Measurements from ENCODE around the gene HECTD4. TPM values are rescaled to one million over a fixed set of nuclear protein-coding genes. Genes with fewer than 3 reads are reported as not detected.
"Not testable (repeated sequence)": the region's sequence is repeated elsewhere in the genome, so short reads cannot be mapped to it uniquely, and the experiment has no call there.

Gene HECTD4
- total RNA-seq, 1 experiment from 2014 or later = 37.4 TPM

DNA sequence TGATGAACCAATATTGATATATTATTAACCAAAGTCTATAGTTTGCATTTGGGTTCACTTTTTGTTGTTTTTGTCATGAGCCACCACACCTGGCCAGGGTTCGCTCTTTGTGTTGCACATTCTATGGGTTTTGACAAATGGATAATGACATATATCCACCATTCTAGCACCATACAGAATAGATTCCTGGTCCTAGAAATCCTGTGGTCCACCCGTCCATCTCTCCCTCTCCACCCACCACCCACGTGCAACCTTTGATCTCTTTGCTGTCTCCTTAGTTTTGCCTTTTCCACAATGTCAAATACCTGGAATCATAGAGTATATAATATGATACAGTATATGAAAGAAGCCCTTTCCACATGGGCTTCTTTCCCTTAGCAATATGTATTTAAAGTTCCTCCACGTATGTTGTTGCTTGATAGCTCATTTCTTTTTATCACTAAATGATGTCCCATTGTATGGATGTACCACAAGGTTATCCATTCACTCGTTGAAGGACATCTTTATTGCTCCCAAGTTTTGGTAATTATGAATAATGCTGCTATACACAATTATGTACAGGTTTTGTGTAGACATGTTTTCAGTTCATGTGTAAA, 19.8 kb upstream of the HECTD4 start:
- intact Hi-C loops (cut with micrococcal nuclease; ENCODE audit: unreplicated experiment) = no loop called here
- peaks cover 8% of the 10 kb centered on the region for H3K79me2 ChIP-seq (ENCODE audit: low read depth)
- no peaks in the 10 kb centered on the region for H3K9me2 ChIP-seq (ENCODE audit: insufficient read depth)
- peaks cover 2% of the 10 kb centered on the region for H3K4me1 ChIP-seq (replicated peaks; ENCODE audit: insufficient read depth)
- CTCF ChIA-PET = no interaction called here
- no peak overlapping the region for H3K4me3 ChIP-seq
- H3K27ac ChIP-seq = no peak overlapping the region
- no peaks in the 10 kb centered on the region for H3K27me3 ChIP-seq (ENCODE audit: insufficient read depth, low read depth)
- H2AFZ ChIP-seq = no peak overlapping the region
- POLR2A ChIA-PET (ENCODE audit: unreplicated experiment) = no interaction called here
- peaks cover 29% of the 10 kb centered on the region for H4K20me1 ChIP-seq (ENCODE audit: insufficient read depth)
- H3K36me3 ChIP-seq (ENCODE audit: low read depth) = peaks cover 30% of the 10 kb centered on the region
- no peak for DNase-seq
- peaks cover 51% of the 10 kb centered on the region for H3F3A ChIP-seq (ENCODE audit: insufficient read depth, low read depth)
- no peaks in the 10 kb centered on the region for H3K9me3 ChIP-seq (ENCODE audit: insufficient read depth, low read depth)
- no TSS peak for BruUV-seq (replicated peaks)
- TF ChIP-seq, protein P1, sequence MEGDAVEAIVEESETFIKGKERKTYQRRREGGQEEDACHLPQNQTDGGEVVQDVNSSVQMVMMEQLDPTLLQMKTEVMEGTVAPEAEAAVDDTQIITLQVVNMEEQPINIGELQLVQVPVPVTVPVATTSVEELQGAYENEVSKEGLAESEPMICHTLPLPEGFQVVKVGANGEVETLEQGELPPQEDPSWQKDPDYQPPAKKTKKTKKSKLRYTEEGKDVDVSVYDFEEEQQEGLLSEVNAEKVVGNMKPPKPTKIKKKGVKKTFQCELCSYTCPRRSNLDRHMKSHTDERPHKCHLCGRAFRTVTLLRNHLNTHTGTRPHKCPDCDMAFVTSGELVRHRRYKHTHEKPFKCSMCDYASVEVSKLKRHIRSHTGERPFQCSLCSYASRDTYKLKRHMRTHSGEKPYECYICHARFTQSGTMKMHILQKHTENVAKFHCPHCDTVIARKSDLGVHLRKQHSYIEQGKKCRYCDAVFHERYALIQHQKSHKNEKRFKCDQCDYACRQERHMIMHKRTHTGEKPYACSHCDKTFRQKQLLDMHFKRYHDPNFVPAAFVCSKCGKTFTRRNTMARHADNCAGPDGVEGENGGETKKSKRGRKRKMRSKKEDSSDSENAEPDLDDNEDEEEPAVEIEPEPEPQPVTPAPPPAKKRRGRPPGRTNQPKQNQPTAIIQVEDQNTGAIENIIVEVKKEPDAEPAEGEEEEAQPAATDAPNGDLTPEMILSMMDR (conservative IDR thresholded peaks at IDR 0.05) = no peak
- TF ChIP-seq EZH2 (IDR thresholded peaks at IDR 0.05; ENCODE audit: low read depth) = no peak
- H3K4me2 ChIP-seq = no peak overlapping the region

DNA sequence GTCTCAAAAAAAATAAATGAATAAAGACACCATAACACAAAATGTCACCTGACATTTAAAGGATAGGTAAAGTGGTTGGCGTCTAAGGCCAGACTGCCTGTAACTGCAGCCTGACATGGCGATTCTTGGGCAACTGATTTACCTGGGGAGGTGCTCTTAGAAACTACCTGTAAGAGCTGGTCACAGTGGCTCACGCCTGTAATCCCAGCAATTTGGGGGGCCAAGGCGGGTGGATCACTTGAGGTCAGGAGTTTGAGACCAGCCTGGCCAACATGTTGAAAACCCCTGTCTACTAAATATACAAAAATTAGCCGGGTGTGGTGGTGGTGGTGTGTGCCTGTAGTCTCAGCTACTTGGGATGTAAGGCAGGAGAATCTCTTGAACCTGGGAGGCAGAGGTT, 18.8 kb upstream of the HECTD4 start:
- Histone ChIP-seq H3K36me3 (ENCODE audit: low read depth) (peaks cover 21% of the 10 kb centered on the region), H4K20me1 (ENCODE audit: insufficient read depth) (peaks cover 19% of the 10 kb centered on the region), H3K27me3 (ENCODE audit: insufficient read depth, low read depth) (no peaks in the 10 kb centered on the region), H3K9me2 (ENCODE audit: insufficient read depth) (no peaks in the 10 kb centered on the region), H3K4me3 (no peak overlapping the region), H2AFZ (no peak overlapping the region), H3F3A (ENCODE audit: insufficient read depth, low read depth) (peaks cover 41% of the 10 kb centered on the region), H3K9me3 (ENCODE audit: insufficient read depth, low read depth) (no peaks in the 10 kb centered on the region), H3K79me2 (ENCODE audit: low read depth) (no peaks in the 10 kb centered on the region), H3K4me1 (replicated peaks; ENCODE audit: insufficient read depth) (no peaks in the 10 kb centered on the region), H3K4me2 (no peak overlapping the region), H3K27ac (no peak overlapping the region)
- TF ChIP-seq EZH2 (IDR thresholded peaks at IDR 0.05; ENCODE audit: low read depth) = no peak
- TF ChIP-seq, protein P1 (conservative IDR thresholded peaks at IDR 0.05) = no peak
- ChIA-PET CTCF (no interaction called here), POLR2A (ENCODE audit: unreplicated experiment) (interaction anchor here (0.6 kb wide), 1 partner anchor 316 kb away, joined by 3 read pairs; no protein-coding TSS in a partner anchor)
- no peak for DNase-seq
- intact Hi-C loops (cut with micrococcal nuclease; ENCODE audit: unreplicated experiment) = no loop called here
- no TSS peak for BruUV-seq (replicated peaks)

DNA sequence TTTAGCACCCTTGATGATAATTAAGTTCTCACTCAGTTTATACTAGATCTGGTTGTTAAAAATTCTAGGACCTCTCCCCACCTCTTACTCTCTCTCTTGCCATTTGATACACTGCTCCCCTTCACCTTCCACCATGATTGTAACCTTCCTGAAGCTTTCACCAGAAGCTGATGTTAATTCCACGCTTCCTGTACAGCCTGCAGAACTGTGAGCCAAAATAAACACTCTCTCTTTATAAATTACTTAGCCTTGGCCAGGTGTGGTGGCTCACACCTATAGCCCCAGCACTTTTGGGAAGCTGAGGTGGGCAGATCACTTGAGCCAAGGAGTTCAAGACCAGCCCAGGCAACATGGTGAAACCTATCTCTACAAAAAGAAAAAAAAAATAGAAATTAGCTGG, 11.1 kb upstream of the HECTD4 start:
- Histone ChIP-seq H2AFZ (no peak overlapping the region), H4K20me1 (ENCODE audit: insufficient read depth) (no peaks in the 10 kb centered on the region), H3K27me3 (ENCODE audit: insufficient read depth, low read depth) (no peaks in the 10 kb centered on the region), H3K36me3 (ENCODE audit: low read depth) (no peaks in the 10 kb centered on the region), H3F3A (ENCODE audit: insufficient read depth, low read depth) (no peaks in the 10 kb centered on the region), H3K4me3 (no peak overlapping the region), H3K4me1 (replicated peaks; ENCODE audit: insufficient read depth) (no peaks in the 10 kb centered on the region), H3K79me2 (ENCODE audit: low read depth) (no peaks in the 10 kb centered on the region), H3K27ac (no peak overlapping the region), H3K9me2 (ENCODE audit: insufficient read depth) (no peaks in the 10 kb centered on the region), H3K9me3 (ENCODE audit: insufficient read depth, low read depth) (no peaks in the 10 kb centered on the region), H3K4me2 (no peak overlapping the region)
- DNase-seq = no peak
- no TSS peak for BruUV-seq (replicated peaks)
- ChIA-PET POLR2A (ENCODE audit: unreplicated experiment) (interaction anchor here (0.6 kb wide), 1 partner anchor 298 kb away, joined by 8 read pairs; no protein-coding TSS in a partner anchor), CTCF (no interaction called here)
- TF ChIP-seq, protein P1 (conservative IDR thresholded peaks at IDR 0.05) = no peak
- TF ChIP-seq EZH2 (IDR thresholded peaks at IDR 0.05; ENCODE audit: low read depth) = no peak
- intact Hi-C loops (cut with micrococcal nuclease; ENCODE audit: unreplicated experiment) = no loop called here

DNA sequence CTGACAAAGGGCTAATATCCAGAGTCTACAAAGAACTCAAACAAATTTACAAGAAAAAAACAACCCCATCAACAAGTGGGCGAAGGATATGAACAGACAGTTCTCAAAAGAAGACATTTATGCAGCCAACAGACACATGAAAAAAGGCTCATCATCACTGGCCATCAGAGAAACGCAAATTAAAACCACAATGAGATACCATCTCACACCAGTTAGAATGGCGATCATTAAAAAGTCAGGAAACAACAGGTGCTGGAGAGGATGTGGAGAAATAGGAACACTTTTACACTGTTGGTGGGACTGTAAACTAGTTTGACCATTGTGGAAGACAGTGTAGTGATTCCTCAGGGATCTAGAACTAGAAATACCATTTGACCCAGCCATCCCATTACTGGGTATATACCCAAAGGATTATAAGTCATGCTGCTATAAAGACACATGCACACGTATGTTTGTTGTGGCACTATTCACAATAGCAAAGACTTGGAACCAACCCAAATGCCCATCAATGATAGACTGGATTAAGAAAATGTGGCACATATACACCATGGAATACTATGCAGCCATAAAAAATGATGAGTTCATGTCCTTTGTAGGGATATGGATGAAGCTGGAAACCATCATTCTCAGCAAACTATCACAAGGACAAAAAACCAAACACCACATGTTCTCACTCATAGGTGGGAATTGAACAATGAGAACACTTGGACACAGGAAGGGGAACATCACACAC, 7.9 kb upstream of the HECTD4 start:
- H3K9me2 ChIP-seq (ENCODE audit: insufficient read depth); CTCF ChIA-PET; H4K20me1 ChIP-seq (ENCODE audit: insufficient read depth); H3K4me1 ChIP-seq (replicated peaks; ENCODE audit: insufficient read depth); H3K27ac ChIP-seq; H3K4me3 ChIP-seq; H3K4me2 ChIP-seq; POLR2A ChIA-PET (ENCODE audit: unreplicated experiment); BruUV-seq (replicated peaks); H2AFZ ChIP-seq; H3K27me3 ChIP-seq (ENCODE audit: insufficient read depth, low read depth); H3K9me3 ChIP-seq (ENCODE audit: insufficient read depth, low read depth); H3K79me2 ChIP-seq (ENCODE audit: low read depth); H3F3A ChIP-seq (ENCODE audit: insufficient read depth, low read depth); H3K36me3 ChIP-seq (ENCODE audit: low read depth); DNase-seq: not testable (repeated sequence)
- intact Hi-C loops (cut with micrococcal nuclease; ENCODE audit: unreplicated experiment) = loop anchor here (10.0 kb wide), 2 partner anchors 315 to 565 kb away; no protein-coding TSS in a partner anchor

All from PC-9 (cell line).